Stimulated activated naive CD4-positive, alpha-beta T cell treated with Interleukin-2 at 50 U/mL for 16 hours (primary cell): ENCODE results near the gene PRSS56.
"Not testable (repeated sequence)": the region's sequence is repeated elsewhere in the genome, so short reads cannot be mapped to it uniquely, and the experiment has no call there.

ENCODE experiments used
- DNase-seq: peaks from one replicate; lab custom pipeline; 2025; lab: John Stamatoyannopoulos, UW

Gene PRSS56

GRCh38 chr2:232525791-232526371 lies 5.7 kb downstream of the PRSS56 start, which contains the start of gene CHRND:
TSS of gene CHRND (plus strand) at chr2:232526160. CDS start at chr2:232526216, 56 bp downstream.
- no peak for DNase-seq

- DNase-seq: no peak
Observed at GRCh38 chr2:232526372-232526941, 6.3 kb downstream of the PRSS56 start.

GRCh38 chr2:232527905-232528470 lies 7.8 kb downstream of the PRSS56 start:
- no peak for DNase-seq

- no peak for DNase-seq
Observed at GRCh38 chr2:232528746-232529460, 8.7 kb downstream of the PRSS56 start.

- no peak for DNase-seq
Observed at GRCh38 chr2:232529806-232530547, 9.8 kb downstream of the PRSS56 start.

- no peak for DNase-seq
Observed at GRCh38 chr2:232530626-232531260, 10.6 kb downstream of the PRSS56 start.

- DNase-seq: no peak
Observed at GRCh38 chr2:232532419-232532818, 12.2 kb downstream of the PRSS56 start.

- DNase-seq: not testable (repeated sequence)
Observed at GRCh38 chr2:232532821-232533220, 12.6 kb downstream of the PRSS56 start.

GRCh38 chr2:232533944-232534710 lies 13.9 kb downstream of the PRSS56 start:
- no peak for DNase-seq

GRCh38 chr2:232534940-232535651 lies 14.9 kb downstream of the PRSS56 start:
- no peak for DNase-seq

- no peak for DNase-seq
Observed at GRCh38 chr2:232535761-232536530, 15.8 kb downstream of the PRSS56 start.

- no peak for DNase-seq
Observed at GRCh38 chr2:232537079-232537478, 16.9 kb downstream of the PRSS56 start.

- no peak for DNase-seq
Observed at GRCh38 chr2:232537499-232537898, 17.3 kb downstream of the PRSS56 start.

GRCh38 chr2:232538671-232539070 lies 18.5 kb downstream of the PRSS56 start:
- DNase-seq: no peak

- no peak for DNase-seq
Observed at GRCh38 chr2:232539298-232540231, 19.4 kb downstream of the PRSS56 start, which contains the start of gene CHRNG. TSS of gene CHRNG (plus strand) at chr2:232539692. CDS start at chr2:232539748, 56 bp downstream.

GRCh38 chr2:232540441-232541041 lies 20.4 kb downstream of the PRSS56 start:
- no peak for DNase-seq

GRCh38 chr2:232541195-232541960 lies 21.2 kb downstream of the PRSS56 start:
- DNase-seq: no peak
